ENCODE results near the gene HOMEZ. TPM values are rescaled to one million over a fixed set of nuclear protein-coding genes. Genes with fewer than 3 reads are reported as not detected.

Gene HOMEZ
- total and polyA plus RNA-seq, 10 of the 15 experiments (the other 5 are each of a cell fraction or from before 2014, with no cell fraction given): 2.6 to 19.3 (median 13.0) TPM

GRCh38 chr14:23320584-23321571 is 34.9 kb upstream of the HOMEZ start, which contains the start of gene PABPN1:
Gene PABPN1, plus strand, starts transcription at chr14:23321457. Its CDS starts 13 bp downstream, at chr14:23321470.
- in situ Hi-C loops (cut with MboI): loop anchor here (5.0 to 25.0 kb wide), 2 partner anchors 236 to 791 kb away; partner anchors contain the start of genes DCAF11, NRL and THTPA
- Histone ChIP-seq H3K27ac (ENCODE audit: control insufficient read depth, insufficient read depth) (peak within 1 kb of the TSS; percentile 87), H3K9ac (ENCODE audit: control insufficient read depth, insufficient read depth, low read length) (peak within 1 kb of the TSS; percentile 97), H3K9me3 (replicated peaks; ENCODE audit: control insufficient read depth, insufficient read depth, low read length) (no peaks in the 10 kb centered on the region), H3K36me3 (ENCODE audit: control insufficient read depth in 2 of 2, insufficient read depth in 2 of 2, low read length in 1 of 2) (peaks cover 10 to 18% of the 10 kb centered on the region in 2 experiments), H3K79me2 (ENCODE audit: control insufficient read depth, insufficient read depth, low read length) (peaks cover 23% of the 10 kb centered on the region), H2AFZ (ENCODE audit: control insufficient read depth, low read depth, low read length) (peak within 1 kb of the TSS; percentile 79), H3K27me3 (replicated peaks in 1 of 2; ENCODE audit: control insufficient read depth in 2 of 2, insufficient read depth in 2 of 2, low read length in 1 of 2) (no peaks in the 10 kb centered on the region), H3K4me1 (ENCODE audit: control insufficient read depth, insufficient read depth, low read length) (peaks cover 13% of the 10 kb centered on the region), H3K4me3 (peak within 1 kb of the TSS; percentile 99), H3K4me2 (ENCODE audit: control insufficient read depth, insufficient read depth) (peak within 1 kb of the TSS; percentile 99), H4K20me1 (ENCODE audit: control insufficient read depth, insufficient read depth) (no peaks in the 10 kb centered on the region; the same call in 1 of the 2 replicates)
- SMC1A ChIA-PET (ENCODE audit: uncharacterized antibody, unreplicated experiment): interaction anchor here (0.8 to 4.5 kb wide), 13 partner anchors 11 to 892 kb away, joined by 3 to 48 read pairs (median 6); partner anchors contain the start of genes BCL2L2, CHMP4A, HOMEZ and PPP1R3E
- CTCF ChIA-PET: interaction anchor here (0.6 to 7.2 kb wide), 18 partner anchors 10 to 391 kb away, joined by 3 to 77 read pairs (median 8); partner anchors contain the start of genes ACIN1, BCL2L2, C14orf119 and HOMEZ
- ATAC-seq (peak; percentile 95), FAIRE-seq (peak; percentile 99), DNase-seq (ENCODE audit: low read depth, low spot score) (peak; percentile 99)
- whole genome bisulfite sequencing (ENCODE audit: insufficient coverage, insufficient replicate concordance, low lambda C conversion rate, missing lambda C conversion rate): 7% methylated on average over 44 of the region's 63 CpGs
- intact Hi-C loops (cut with micrococcal nuclease; ENCODE audit: unreplicated experiment): loop anchor here (1.0 to 5.0 kb wide), 3 partner anchors 20 to 236 kb away; partner anchors contain the start of genes NGDN and THTPA
- RAD21 ChIA-PET (ENCODE audit: unreplicated experiment): interaction anchor here (0.6 to 4.1 kb wide), 10 partner anchors 17 to 226 kb away, joined by 3 to 103 read pairs (median 6); partner anchors contain the start of genes ACIN1, BCL2L2, C14orf119 and HOMEZ
- no TSS peak for BruUV-seq (replicated peaks)
- POLR2A ChIA-PET: interaction anchor here (0.6 to 6.3 kb wide), 20 partner anchors 8 to 826 kb away, joined by 3 to 98 read pairs (median 4); partner anchors contain the start of genes ACIN1, BCL2L2, C14orf119 and HOMEZ
- TF ChIP-seq TARDBP (IDR thresholded peaks at IDR 0.05; ENCODE audit: borderline replicate concordance) (no peak; the same call in 1 of the 2 replicates), HDAC2 (IDR thresholded peaks at IDR 0.05) (no peak), RFX5 (IDR thresholded peaks at IDR 0.05; ENCODE audit: low read depth, low read length) (peak; percentile 48), ATF7 (IDR thresholded peaks at IDR 0.05; ENCODE audit: low read depth) (peak; percentile 90), E4F1 (IDR thresholded peaks at IDR 0.05; ENCODE audit: borderline replicate concordance, partially characterized antibody) (peak; percentile 63), KLF5 (IDR thresholded peaks at IDR 0.05; ENCODE audit: partially characterized antibody) (peak; percentile 94)
- TF ChIP-seq, protein P1, sequence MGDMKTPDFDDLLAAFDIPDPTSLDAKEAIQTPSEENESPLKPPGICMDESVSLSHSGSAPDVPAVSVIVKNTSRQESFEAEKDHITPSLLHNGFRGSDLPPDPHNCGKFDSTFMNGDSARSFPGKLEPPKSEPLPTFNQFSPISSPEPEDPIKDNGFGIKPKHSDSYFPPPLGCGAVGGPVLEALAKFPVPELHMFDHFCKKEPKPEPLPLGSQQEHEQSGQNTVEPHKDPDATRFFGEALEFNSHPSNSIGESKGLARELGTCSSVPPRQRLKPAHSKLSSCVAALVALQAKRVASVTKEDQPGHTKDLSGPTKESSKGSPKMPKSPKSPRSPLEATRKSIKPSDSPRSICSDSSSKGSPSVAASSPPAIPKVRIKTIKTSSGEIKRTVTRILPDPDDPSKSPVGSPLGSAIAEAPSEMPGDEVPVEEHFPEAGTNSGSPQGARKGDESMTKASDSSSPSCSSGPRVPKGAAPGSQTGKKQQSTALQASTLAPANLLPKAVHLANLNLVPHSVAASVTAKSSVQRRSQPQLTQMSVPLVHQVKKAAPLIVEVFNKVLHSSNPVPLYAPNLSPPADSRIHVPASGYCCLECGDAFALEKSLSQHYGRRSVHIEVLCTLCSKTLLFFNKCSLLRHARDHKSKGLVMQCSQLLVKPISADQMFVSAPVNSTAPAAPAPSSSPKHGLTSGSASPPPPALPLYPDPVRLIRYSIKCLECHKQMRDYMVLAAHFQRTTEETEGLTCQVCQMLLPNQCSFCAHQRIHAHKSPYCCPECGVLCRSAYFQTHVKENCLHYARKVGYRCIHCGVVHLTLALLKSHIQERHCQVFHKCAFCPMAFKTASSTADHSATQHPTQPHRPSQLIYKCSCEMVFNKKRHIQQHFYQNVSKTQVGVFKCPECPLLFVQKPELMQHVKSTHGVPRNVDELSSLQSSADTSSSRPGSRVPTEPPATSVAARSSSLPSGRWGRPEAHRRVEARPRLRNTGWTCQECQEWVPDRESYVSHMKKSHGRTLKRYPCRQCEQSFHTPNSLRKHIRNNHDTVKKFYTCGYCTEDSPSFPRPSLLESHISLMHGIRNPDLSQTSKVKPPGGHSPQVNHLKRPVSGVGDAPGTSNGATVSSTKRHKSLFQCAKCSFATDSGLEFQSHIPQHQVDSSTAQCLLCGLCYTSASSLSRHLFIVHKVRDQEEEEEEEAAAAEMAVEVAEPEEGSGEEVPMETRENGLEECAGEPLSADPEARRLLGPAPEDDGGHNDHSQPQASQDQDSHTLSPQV (IDR thresholded peaks at IDR 0.05): peak; percentile 3; the same call in 1 of the 2 replicates
- TF ChIP-seq, protein P2, sequence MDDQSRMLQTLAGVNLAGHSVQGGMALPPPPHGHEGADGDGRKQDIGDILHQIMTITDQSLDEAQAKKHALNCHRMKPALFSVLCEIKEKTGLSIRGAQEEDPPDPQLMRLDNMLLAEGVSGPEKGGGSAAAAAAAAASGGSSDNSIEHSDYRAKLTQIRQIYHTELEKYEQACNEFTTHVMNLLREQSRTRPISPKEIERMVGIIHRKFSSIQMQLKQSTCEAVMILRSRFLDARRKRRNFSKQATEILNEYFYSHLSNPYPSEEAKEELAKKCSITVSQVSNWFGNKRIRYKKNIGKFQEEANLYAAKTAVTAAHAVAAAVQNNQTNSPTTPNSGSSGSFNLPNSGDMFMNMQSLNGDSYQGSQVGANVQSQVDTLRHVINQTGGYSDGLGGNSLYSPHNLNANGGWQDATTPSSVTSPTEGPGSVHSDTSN (IDR thresholded peaks at IDR 0.05; ENCODE audit: insufficient replicate concordance, low read depth, low read length): peak; percentile 99

Measured in GM12878 (cell line).